Stimulated activated CD4-positive, alpha-beta T cell treated with anti-CD3 and anti-CD28 coated beads, Interleukin-1b, Interleukin-23, amount 100 ng/mL, for 24 hours (primary cell): ENCODE data around the gene RBBP6.
"Not testable (repeated sequence)": the region's sequence is repeated elsewhere in the genome, so short reads cannot be mapped to it uniquely, and the experiment has no call there.

Source experiments
- DNase-seq, 4 experiments: peaks; one replicate each; pipeline ENCODE4 v3.0.0-alpha.2; 2020; ENCODE audit warnings: low read depth in 4 of 4, low spot score in 1 of 4

RBBP6 gene

DNA sequence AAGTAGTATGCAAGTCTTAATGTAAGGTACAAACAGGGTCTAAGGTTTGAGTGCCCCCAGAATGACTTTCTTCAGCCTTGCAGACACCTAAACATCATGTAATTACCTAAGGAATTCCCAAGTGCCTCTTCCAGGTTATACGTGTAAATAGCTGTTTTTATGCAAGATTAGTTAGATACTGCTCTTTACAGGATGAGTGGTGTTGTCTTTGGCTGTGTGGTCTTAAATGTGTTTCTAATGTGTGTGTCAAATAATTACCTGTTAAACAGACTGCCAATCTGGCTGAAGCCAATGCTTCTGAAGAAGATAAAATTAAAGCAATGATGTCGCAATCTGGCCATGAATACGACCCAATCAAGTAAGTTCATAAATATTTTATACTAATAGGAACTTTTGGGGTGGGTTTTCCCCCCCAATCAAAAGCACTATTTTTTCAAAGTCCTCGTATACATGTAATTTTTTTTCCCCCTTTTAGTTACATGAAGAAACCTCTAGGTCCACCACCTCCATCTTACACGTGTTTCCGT lies 16.0 kb downstream of the RBBP6 start:
- no peak for DNase-seq

DNA sequence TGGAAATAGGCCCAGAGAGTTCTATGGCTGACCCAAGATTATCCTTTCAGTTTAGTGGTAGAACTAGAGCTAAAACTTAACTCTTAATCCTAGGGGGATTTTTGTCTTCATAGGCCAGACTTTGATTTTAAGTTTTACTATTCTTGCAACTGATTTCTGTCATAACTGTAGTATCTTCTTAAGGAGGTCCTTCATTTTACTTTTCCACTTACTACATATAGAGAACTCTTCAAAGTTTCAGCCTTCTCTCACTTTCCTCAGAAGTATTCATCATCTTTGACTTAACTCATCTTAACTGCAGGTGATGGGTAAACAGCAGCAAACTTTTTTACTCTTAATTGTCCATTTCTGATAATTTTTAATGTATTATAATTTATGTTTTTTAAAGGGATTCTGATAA lies 23.4 kb downstream of the RBBP6 start:
- DNase-seq, result no peak

DNA sequence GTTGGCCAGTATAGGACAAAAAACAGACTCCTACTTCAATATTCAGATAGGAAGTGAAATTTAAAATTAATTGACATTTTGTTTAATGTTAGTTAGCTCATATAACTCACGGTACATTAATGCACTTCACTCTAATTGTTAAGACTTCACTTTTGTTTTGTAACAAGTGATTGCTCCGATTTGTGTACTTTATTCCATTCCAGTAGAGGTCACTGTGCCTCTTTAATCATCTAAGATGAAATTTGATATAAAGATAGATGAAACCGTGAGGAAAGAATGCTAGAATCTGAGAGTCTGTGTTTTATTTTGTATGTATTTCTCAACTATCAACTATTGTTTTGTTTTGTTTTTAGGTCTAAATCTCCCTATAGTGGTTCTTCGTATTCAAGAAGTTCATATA lies 29.0 kb downstream of the RBBP6 start:
- DNase-seq, result no peak

DNA sequence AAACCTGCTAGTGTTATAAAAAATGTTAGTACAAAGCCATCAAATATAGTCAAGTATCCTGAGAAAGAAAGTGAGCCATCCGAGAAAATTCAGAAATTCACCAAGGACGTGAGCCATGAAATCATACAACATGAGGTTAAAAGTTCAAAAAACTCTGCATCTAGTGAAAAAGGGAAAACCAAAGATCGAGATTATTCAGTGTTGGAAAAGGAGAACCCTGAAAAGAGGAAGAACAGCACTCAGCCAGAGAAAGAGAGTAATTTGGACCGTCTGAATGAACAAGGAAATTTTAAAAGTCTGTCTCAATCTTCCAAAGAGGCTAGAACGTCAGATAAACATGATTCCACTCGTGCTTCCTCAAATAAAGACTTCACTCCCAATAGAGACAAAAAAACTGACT lies 31.7 kb downstream of the RBBP6 start:
- DNase-seq, result no peak

DNA sequence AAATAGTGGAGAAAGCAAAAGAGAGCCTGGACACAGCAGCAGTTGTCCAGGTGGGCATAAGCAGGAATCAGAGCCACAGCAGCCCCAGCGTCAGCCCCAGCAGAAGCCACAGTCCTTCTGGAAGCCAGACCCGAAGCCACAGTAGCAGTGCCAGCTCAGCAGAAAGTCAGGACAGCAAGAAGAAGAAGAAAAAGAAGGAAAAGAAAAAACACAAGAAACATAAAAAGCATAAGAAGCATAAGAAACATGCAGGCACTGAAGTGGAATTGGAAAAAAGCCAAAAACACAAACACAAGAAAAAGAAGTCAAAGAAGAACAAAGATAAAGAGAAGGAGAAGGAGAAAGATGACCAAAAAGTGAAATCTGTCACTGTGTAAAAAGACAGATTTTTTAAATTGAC lies 32.7 kb downstream of the RBBP6 start:
- no peak for DNase-seq

DNA sequence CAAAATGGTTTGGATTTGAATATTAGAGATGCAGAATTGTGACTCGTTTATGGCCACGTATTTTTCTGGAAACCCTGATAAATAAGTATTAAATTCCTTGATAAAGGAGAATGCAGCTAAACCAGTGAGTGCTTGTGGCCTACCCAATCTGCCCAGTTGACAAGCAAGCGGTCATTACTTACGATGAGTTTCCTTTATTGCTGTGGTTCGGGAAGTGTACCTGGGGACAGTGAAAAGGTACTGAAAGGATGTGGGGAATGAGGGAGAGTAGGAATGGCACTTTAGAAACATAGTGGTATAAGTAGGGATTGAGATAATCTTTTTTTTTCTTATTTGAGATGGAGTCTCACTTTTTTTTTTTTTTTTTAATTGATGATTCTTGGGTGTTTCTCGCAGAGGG lies 33.8 kb downstream of the RBBP6 start:
- DNase-seq, result no peak

DNA sequence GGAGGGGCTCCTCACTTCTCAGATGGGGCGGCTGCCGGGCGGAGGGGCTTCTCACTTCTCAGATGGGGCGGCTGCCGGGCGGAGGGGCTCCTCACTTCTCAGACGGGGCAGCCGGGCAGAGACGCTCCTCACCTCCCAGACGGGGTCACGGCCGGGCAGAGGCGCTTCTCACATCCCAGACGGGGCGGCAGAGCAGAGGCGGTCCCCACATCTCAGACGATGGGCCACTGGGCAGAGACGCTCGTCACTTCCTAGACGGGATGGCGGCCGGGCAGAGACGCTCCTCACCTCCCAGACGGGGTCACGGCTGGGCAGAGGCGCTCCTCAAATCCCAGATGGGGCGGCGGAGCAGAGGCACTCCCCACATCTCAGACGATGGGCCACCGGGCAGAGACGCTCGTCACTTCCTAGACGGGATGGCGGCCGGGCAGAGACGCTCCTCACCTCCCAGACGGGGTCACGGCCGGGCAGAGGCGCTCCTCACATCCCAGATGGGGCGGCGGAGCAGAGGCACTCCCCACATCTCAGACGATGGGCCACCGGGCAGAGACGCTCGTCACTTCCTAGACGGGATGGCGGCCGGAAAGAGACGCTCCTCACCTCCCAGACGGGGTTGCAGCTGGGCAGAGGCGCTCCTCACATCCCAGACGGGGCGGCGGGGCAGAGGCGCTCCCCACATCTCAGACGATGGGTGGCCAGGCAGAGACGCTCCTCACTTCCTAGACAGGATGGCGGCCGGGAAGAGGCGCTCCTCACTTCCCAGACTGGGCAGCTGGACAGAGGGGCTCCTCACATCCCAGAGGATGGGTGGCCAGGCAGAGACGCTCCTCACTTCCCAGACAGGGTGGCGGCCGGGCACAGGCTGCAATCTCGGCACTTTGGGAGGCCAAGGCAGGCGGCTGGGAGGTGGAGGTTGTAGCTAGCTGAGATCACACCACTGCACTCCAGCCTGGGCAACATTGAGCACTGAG lies 35.4 kb downstream of the RBBP6 start:
- not testable (repeated sequence) for DNase-seq

DNA sequence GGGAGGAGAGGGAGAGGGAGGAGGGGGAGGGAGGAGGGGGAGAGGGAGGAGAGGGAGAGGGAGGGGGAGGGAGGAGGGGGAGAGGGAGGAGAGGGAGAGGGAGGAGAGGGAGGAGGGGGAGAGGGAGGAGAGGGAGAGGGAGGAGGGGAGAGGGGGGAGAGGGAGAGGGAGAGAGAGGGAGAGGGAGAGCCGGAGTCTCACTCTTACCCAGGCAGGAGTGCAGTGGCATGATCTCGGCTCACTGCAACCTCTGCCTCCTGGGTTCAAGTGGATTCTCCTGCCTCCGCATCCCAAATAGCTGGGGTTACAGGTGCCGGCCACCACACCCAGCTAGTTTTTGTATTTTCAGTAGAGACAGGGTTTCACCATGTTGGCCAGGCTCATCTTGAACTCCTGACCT lies 36.4 kb downstream of the RBBP6 start:
- DNase-seq, result not testable (repeated sequence)

DNA sequence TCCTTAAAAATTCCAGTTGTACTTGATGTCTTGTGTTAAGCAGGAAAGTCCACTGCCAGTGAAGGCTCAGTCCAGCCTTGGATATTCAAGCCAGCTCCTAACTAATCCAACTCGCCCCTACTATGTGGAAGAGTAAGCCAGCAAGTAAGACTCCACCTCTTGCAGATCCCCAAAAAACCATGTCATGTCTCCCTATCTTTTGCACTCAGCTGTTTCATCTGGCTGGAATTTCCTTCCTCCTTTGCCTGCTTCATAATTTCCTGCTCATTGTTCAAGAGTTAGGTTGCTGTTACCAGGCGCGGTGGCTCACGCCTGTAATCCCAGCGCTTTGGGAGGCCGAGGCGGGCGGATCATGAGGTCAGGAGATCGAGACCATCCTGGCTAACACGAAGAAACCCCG lies 37.8 kb downstream of the RBBP6 start:
- DNase-seq, result no peak

DNA sequence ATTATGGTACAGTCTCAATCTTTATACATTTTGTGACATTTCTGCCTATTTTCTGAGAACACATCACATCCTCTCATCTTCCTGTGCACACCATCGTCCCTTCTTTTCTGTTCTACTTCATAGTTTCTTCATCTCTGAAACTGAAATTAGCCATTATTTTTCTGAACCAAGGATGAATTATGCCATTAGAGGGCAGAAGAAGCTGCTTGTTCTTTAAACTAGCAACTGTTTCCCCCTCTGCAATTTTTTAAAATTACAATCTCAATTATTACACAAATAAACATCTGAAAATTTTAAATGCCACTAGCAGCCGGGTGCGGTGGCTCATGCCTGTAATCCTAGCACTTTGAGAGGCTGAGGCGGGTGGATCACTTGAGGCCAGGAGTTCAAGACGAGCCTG lies 41.3 kb downstream of the RBBP6 start:
- DNase-seq, result no peak

DNA sequence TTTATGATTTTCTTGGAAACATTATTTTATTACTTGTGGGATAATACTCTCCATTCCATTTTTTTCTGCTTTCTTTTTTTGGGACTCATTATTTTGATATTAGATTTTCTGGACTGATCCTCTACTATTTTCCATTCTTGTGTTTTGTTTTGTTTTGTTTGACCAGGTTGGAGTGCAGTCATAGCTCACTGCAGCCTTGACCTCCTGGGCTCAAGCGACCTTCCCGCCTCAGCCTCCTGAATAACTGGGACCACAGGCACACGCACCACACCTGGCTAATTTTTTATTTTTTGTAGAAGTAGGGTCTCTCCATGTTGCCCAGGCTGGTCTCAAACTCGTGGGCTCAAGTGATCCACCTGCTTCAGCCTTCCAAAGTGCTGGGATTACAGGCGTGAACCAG lies 44.1 kb downstream of the RBBP6 start:
- DNase-seq, result no peak

DNA sequence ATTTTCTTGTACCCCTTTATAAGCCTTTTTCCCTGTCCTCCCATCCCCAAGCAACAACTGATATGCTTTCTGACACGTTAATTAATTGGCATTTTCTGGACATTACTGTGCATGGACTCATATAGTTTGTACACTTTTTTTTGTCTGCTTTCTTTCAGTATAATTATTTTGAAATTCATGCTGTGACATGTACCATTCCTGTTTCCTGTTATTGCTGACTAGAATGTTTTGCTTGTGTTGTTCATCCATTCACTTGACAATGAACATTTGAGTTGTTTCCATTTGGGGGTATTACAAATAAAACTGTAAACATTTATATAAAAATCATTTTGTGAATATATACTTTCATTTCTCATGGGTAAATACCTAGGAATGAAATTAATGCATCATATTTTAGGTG lies 50.6 kb downstream of the RBBP6 start:
- DNase-seq, result no peak

DNA sequence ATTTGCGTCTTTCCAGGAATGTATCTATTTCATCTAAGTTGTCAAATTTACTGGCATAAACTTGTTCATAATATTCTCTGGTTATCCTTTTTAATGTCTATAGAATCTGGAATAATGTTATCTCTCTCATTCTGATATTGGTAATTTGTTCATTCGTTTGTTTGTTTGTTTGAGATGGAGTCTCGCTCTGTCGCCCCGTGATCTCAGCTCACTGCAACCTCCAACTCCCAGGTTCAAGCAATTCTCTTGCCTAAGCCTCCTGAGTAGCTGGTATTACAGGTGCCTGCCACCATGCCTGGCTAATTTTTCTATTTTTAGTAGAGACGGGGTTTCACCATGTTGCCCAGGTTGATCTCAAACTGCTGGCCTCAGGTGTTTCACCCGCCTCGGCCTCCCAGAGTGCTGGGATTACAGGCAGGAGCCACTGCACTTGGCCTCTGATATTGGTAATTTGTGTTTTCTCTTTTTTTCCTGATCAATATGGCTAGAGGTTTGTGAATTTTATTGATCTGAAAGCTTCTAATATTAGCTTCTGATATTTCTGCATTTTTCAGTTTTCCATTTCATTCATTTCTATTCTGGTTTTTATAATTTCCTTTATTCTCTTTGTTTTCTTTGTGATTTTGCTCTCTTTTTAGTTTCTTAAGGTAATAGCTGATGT lies 59.5 kb downstream of the RBBP6 start:
- no peak for DNase-seq

DNA sequence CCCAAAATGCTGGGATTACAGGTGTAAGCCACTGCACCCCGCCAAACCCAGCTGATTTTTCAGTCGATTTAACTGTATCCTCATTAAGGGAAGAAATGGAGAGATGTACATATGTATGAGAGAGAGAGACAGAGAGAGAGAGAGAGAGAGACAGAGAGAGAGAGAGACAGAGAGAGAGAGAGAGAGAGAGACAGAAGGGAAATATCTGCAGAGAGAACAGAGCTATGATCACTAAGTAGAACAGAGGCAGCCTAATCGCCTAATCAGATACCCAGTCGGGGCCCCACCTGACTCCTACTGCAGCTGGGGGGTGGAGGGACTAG lies 70.0 kb downstream of the RBBP6 start:
- DNase-seq, result no peak

DNA sequence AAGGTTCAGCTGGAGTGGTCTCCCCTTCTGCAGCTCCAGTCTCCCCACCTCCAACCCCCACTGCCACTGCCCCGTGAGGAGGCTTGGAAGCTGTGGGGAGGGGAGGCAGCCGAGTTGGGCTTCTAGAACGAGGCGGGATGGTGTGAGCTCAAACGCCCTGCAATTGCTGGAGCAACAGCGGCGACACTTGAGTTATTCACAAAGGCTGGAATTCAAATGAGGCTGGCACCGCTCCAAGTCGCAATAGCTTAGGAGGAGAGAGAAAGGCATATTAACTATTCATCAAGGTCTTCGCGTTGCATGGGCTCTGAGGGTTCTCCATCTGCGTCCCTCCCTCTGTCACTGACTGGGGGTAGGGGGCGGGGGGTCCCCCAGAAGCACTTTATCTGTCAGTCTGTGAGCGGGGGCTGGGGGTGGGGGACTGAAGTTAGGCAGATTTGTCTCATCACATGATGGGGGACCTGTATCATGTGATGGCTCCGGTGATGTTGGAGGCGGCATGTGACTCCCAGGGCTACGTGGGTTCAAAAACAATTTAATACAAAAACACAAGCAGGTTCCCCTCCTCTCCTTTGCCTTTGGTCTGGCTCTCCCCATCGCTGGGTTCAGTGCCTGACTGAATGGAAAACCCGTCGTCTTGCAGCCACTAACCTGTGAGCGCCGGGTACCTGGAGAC lies 70.5 kb downstream of the RBBP6 start:
- DNase-seq, result peak in 1 of 4 experiments; percentile 3

DNA sequence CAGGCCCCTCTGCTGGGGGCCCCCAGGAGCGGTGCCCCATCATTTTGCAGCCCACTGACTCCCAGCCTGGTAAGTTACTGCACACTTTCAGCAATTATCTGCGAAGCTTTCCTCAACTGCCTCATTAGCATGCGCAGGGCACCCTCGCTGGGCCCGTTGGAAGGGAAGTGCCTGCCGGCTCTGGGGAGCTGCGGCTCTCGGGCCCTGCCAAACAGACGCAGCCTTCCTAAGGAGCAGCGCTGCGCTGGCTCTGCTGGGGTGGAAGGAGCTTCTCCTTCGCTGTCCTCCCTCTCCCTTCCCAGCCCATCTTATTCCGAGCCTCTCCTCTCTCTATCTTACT lies 71.0 kb downstream of the RBBP6 start:
- DNase-seq, result no peak

DNA sequence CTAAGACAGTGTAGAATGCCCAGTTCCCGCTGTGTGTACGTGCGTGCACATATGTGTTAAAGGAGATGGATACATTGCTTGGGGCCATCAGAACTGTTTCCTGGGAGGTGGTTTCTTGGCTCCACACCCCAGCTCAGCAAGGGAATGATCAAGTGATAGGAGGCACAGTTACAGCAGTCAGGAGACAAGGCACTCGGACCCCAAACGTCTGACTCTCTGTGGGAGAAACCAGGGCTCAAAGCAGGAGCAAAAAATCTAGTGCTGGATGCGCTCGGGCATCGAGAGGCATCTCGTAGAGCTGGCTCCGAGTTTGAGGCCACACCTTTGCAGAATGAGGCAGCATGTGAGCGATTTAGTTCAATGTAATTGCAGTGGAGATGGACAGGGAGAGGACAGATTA lies 71.9 kb downstream of the RBBP6 start:
- DNase-seq, result no peak

DNA sequence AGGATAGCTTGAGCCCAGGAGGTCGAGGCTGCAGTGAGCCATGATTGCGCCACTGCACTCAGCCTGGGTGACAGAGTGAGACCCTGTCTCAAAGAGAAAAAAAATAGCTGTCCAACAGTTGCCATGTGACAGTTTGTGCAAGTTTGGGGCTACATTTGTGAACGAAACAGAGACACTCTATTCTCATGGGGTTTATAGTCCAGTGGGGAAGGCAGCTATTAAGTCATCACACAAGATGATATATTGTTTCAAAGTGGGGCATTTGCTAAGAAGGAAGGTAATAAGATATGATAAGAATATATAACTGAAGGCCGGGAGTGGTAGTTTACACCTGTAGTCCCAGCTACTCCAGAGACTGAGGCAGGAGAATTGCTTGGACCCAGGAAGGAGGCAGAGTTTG lies 73.3 kb downstream of the RBBP6 start:
- no peak for DNase-seq

DNA sequence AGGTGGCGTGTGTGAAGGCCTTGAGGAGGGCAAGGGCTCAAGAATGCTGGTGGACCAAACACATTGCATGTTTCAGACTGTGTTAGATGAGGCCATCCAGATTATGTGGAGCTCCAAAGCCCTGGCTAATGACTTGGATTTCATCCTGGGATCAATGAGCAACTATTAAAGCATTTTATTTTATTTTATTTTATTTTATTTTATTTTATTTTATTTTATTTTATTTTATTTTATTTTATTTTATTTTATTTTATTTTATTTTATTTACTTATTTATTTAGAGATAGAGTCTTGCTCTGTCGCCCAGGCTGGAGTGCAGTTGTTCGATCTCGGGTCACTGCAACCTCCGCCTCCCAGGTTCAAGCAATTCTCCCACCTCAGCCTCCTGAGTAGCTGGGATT lies 73.9 kb downstream of the RBBP6 start:
- DNase-seq, result not testable (repeated sequence)

DNA sequence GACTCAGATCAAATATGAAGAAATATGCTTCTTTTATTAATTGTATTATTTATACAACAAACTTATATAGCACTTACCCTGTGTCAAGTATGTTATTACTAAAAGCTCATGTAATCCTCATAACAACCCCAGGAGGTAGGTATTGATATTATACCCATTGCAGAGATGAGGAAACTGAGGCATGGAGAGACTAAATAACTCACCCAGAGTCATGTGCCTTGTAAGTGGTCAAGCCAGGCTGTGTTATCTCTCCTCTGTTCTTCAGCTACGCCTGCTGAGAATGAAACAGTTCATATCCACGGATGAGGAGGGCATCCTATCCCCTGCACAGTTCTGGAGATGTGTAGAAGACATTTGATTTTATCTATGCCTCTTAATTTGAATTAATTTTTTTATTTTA lies 78.1 kb downstream of the RBBP6 start:
- DNase-seq, result no peak
